ENCODE results near the gene DBET.
"Not testable (repeated sequence)": the region's sequence is repeated elsewhere in the genome, so short reads cannot be mapped to it uniquely, and the experiment has no call there.

- TF ChIP-seq EZH2phosphoT487, EZH2 (IDR thresholded peaks at IDR 0.05): not testable (repeated sequence)
These were observed at the start of gene DBET for GRCh38 chr4:190064342-190064741.

All from neural progenitor cell (in vitro differentiated cells).